AG10803 (cell line): ENCODE measurements around the gene AACS.

ENCODE experiments used
- DNase-seq: peaks from one replicate; pipeline ENCODE4 v3.0.0; 2010; ENCODE audit warnings: low read depth
- H3K4me3 ChIP-seq: 2 replicates; pipeline ENCODE4 v1.5.1; 2011; ENCODE audit warnings: mild to moderate bottlenecking, low read length, control low read depth
- CTCF ChIP-seq: conservative IDR thresholded peaks from 2 replicates; pipeline ENCODE4 v1.5.1; 2011; ENCODE audit warnings: mild to moderate bottlenecking, low read length, control low read depth, inconsistent platforms

AACS gene

GRCh38 chr12:125132698-125133400, 67.6 kb downstream of the AACS start:
- H3K4me3 ChIP-seq, result no peak overlapping the region
- peak; percentile 34 for DNase-seq
- TF ChIP-seq CTCF, result no peak

- TF ChIP-seq CTCF, result no peak
- H3K4me3 ChIP-seq, result no peak overlapping the region
- DNase-seq, result no peak
Observed at GRCh38 chr12:125133616-125134015, 68.4 kb downstream of the AACS start.

DNA sequence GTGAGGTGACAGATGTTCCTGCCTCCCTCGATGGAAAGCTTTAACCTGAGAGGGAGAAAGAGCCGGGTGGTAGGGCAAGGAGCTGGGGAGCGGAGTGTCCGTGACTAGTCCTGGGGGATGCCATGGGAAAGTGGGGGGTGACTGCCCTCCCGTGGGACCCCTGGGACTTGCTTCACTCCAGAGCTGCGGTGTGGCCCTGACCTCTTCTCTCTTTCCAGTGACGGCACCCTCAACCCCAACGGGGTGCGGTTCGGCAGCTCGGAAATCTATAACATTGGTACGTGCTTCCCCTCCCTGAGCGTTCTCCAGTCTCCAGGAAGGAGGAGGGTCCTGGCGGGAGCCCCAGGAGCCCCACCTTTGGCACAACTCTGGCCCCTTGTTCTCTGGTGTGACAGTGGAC, 69.3 kb downstream of the AACS start:
- no peak overlapping the region for H3K4me3 ChIP-seq
- no peak for DNase-seq
- TF ChIP-seq CTCF, result no peak

- no peak for DNase-seq
- H3K4me3 ChIP-seq, result no peak overlapping the region
- TF ChIP-seq CTCF, result no peak
Observed at GRCh38 chr12:125135906-125136305, 70.7 kb downstream of the AACS start.

- DNase-seq, result no peak
- H3K4me3 ChIP-seq, result no peak overlapping the region
- no peak for TF ChIP-seq CTCF
Observed at GRCh38 chr12:125136702-125137101, 71.5 kb downstream of the AACS start.

- no peak for TF ChIP-seq CTCF
- DNase-seq, result no peak
- no peak overlapping the region for H3K4me3 ChIP-seq
Observed at GRCh38 chr12:125137766-125138344, 72.6 kb downstream of the AACS start.
